ENCODE measurements around the gene IFNGR2.
A peak's percentile ranks its signal among the peaks of the same experiment; 100 is the strongest.
"Not testable (repeated sequence)": the region's sequence is repeated elsewhere in the genome, so short reads cannot be mapped to it uniquely, and the experiment has no call there.

IFNGR2 gene

DNA sequence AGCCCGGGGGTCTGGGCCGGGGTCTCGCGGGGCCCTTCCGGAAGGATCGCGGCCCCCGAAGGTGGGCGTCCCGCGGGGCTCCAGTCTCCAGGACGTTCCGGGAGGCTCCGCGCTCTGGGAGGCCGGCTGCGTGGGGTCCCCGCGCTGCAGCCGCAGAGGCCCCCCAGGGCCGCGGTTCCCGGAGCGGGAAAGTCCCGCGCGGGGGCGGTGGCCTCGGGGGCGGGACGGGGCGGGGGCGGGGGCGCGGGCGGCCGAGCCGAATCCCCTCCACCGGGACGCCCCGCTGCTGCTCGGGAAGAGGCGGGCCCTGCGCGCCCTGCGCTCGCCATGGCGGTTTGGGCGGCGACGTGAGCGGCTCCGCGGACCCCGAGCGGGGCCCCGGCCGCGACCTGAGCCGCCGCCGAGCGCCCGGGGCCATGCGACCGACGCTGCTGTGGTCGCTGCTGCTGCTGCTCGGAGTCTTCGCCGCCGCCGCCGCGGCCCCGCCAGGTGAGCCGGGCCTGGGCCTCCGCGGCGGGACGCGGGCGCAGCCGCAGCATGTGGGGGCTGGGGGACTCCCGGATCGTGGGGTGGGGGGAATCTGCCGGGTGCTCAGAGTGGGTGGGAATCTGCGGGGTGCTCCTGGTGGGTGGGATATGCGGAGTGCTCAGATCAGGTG lies at the start of gene IFNGR2:
TSS of gene IFNGR2 (plus strand) at position 286 of the 658 bp plus-strand sequence. CDS start at position 417, 131 bp downstream.
- DNase-seq = no peak

DNA sequence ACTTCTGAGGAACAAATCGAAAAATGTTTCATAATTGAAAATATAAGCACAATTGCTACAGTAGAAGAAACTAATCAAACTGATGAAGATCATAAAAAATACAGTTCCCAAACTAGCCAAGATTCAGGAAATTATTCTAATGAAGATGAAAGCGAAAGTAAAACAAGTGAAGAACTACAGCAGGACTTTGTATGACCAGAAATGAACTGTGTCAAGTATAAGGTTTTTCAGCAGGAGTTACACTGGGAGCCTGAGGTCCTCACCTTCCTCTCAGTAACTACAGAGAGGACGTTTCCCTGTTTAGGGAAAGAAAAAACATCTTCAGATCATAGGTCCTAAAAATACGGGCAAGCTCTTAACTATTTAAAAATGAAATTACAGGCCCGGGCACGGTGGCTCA lies 47.9 kb upstream of the IFNGR2 start:
- no peak for DNase-seq

- no peak for DNase-seq
Measured at GRCh38 chr21:33355996-33356395, 47.2 kb upstream of the IFNGR2 start.

DNA sequence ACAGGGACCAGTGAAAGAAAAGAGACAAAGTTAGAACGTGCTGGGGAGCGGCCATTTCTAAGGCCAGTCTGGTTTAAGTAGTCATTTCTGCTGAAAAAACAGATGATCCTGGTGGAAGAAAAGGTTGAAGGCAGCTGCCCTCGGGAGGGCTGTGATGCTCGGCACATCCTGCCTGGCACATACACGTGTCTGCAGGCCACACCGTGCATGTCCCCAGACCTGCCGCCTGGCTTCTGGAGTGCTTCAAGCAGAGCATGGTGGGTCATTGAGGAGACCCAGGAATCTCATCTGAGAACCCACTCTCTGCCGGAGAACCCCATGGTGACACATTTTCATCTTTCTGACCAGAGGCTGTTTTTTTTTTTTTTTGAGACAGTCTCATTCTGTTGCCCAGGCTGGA lies 46.0 kb upstream of the IFNGR2 start:
- no peak for DNase-seq

- no peak for DNase-seq
Measured at GRCh38 chr21:33359446-33359845, 43.8 kb upstream of the IFNGR2 start.

DNA sequence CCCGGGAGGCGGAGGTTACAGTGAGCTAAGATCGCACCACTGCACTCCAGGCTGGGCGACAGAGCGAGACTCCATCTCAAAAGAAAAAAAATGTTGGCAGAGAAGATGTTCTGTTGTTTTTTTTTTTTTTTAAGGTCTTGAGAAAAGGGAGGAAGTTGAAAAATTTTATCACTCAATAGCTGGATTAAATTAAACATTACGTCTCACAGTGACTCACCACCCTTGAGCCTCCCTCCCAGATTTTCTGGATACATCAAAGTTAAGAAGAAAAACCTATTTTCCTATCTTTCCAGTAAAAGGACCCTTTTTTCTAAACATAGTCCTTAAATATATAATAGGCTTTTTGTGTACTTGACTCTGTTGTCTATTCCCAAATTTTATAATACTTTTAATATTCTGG lies 42.9 kb upstream of the IFNGR2 start:
- peak; percentile 16 for DNase-seq

DNA sequence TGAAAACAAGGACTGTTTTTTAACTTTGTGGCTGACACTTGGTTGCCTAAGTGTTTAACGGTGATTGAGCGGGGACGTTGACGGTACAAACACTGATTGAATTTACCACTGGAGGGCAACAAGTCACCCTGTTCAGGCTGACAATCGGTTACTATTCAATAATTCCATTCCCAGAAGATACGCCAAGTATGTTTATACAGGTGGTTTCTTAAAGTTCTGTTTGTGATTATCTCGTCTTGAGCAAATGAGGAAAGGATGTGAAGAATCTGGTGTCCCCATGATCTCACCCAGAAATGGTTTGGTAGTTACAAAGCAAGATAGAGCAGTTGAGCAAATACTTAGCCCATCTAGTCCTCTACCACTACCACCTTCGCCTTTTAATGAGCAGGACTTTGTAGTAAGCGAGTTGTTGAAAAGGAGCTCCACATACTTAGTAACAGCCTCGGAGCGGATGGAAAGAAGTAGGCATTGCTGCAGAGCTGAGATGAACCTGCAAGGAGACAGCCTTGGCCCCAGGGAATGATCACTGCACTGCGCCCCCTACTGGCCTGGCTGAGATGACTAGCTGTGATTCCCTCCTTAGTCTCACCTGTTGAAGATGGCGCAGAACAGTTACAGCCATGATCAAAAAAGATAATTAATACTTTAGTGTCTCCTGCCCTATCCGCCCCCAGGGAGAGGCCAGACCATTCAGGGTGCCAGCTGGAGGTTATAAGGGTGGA lies 42.2 kb upstream of the IFNGR2 start:
- DNase-seq = peak; percentile 83

DNA sequence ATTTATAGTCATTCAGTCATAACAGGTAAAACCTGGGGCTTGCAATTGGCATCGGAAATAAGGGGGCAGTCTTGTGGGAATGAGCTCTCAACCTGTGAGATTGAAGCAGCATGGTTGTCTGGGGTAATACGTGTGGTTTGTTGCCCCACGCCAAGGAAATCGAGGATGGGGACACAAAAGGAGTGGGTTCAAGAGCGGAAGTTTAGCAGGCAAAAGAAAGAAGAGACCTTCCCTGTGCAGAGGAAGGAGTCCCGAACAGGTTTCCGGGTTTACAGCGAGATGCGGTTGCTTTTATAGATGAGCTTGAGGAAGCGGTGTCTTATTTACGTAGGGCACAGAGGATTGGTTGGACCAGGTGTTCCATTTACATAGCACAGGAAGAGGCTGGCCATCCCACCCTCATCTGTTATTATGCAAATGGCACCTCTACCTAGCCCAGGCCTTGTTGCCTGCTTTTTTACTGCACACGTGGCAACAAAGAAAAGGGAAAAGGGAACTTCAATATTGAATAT lies 41.1 kb upstream of the IFNGR2 start:
- DNase-seq = peak; percentile 41

- not testable (repeated sequence) for DNase-seq
Measured at GRCh38 chr21:33363911-33364609, 39.2 kb upstream of the IFNGR2 start.

- no peak for DNase-seq
Measured at GRCh38 chr21:33364830-33365229, 38.4 kb upstream of the IFNGR2 start.

GRCh38 chr21:33367309-33367973 lies 35.8 kb upstream of the IFNGR2 start:
- DNase-seq = peak; percentile 49

GRCh38 chr21:33368124-33368523 lies 35.1 kb upstream of the IFNGR2 start:
- no peak for DNase-seq

DNA sequence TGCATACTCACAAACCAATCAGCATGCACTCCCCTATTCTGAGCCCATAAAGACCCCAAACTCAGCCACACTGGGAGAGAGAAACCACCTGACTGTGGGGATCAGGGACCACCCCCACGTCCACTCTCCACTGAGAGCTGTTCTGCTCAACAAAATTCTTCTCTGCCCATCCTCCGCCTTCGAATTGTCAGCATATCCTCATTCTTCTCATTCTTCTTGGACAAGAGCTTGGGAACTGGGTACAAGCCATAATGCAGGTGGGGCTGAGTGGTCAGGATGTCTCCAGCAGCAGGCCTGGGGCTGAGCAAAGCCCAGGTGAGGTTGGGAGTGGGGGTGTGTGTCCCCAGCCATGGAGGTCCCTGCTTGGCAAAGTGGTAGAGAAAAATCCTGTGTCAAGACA lies 34.6 kb upstream of the IFNGR2 start:
- DNase-seq = no peak

DNA sequence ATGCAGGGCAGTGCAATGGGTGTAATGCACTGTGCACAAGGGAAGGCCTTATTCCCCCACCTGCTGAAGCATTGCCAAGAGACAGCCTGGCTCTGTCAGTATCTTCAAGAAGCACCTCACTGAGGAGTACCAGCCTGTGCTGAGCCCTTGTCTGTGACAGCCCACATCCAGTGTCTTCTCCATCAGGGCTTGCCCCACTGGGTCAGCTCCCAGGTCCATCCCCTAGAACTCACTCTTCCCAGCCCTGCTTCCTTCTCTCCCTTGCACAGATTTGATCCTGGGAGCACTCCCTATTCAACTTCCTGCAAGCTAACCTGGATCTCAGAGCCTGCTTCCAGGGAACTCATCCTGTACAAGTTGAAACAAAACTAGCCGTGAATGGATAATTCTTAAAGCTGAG lies 33.6 kb upstream of the IFNGR2 start:
- no peak for DNase-seq

DNA sequence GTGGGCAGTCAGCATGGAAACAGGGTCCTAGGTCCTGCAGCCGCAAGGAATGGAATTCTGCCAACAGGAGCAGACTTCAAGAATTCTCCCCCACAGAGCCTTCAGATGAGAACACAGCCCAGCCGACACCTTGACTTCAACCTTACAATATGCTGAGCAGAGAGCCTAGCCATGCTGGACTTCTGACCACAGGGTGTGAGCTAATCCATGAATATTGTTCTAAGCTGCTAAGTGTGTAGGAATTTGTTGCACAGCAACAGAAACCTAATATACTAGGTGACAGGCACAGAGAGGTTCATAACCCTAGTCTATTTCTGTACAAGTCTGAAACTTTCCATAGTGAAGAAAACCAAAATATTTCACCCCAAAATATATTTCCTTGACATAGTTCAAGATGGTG lies 32.9 kb upstream of the IFNGR2 start:
- DNase-seq = no peak

DNA sequence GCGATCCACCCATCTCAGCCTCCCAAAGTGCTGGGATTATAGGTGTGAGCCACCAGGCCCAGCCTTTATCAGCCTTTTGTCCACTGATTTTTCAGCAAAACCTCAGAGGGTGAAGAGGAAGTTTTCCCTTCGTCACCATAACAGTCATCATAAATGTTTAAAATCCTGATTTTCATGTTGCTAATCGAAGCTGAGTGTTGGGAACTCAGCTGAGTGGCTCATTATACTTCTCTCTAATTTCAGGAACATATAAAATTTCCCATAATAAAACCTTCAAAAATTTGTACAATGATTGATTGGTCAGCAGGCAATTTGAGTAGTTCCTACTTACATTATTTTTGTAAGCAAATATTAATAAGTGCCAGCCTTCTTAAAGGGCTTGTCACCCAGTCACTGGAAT lies 31.8 kb upstream of the IFNGR2 start:
- DNase-seq = no peak

DNA sequence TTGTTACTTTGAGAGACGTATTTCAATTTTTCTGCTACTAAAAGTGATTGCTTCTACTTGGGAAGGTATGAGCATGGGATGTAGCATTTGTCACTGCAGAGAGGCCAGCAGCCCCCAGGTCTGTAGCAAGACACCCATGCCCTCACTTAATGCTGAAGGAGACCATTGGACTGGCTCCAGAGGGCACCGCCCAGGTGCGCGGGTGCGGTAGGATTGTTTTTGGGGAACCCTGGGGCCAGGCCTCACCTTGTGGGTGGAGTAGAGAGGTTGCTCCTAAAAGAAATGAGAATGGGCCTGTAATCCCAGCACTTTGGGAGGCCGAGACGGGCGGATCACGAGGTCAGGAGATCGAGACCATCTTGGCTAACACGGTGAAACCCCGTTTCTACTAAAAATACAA lies 30.6 kb upstream of the IFNGR2 start:
- no peak for DNase-seq

GRCh38 chr21:33373451-33373850 lies 29.8 kb upstream of the IFNGR2 start:
- no peak for DNase-seq

DNA sequence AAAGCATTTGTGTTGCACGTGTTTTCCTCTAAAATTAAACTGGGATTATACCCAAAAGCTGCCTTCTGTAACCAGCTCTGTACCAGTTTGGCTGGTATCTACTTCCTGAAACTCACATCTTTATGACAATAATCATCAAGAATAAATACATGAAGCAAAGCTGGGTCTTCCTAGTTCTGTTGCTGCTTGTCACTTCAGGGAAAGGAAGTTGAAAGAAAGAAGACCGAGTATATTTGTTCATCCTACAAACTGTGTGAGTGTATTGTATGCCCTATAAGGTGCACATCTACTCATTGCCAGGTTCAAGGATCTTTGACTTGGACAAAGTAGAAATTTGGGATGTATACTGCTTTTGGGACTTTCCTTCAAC lies 29.1 kb upstream of the IFNGR2 start:
- no peak for DNase-seq

- DNase-seq = peak; percentile 70
Measured at GRCh38 chr21:33374450-33375096, 28.6 kb upstream of the IFNGR2 start.

GRCh38 chr21:33375101-33375644 lies 28.0 kb upstream of the IFNGR2 start:
- no peak for DNase-seq

DNA sequence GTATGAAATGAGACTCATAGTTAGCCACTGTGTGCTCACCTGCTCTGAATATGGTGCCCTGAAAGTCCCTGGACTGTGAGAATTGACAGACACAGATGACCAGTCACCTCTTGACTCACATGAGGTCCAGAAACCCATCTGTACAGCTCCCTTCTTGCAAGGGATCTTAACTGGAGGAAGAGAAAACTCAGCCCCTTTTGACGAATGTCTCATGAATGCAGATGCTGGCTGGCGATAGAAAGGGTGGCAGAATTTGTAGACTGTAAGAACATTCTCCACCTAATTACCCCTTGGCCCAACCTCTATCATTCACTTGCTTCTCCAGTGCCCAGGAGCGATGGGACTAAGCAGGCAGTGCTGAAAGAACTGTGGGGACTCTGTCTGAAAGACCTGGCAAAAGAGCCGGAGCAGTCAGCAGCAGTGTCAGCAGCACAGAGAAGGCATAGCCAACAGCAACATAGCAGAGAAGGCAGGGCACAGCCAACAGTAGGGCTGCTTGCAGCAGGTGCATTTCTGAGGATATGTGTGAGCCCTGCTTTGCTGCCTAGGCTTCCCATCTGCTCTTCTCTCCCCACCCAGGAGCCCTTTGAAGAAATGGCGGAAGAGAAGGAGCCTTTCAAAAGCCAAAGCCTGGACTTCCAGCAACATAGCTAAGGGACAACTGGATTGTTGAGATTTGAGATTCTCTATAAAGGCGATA lies 25.8 kb upstream of the IFNGR2 start:
- no peak for DNase-seq

Measured in NCI-H2171 treated with DMSO at 0.1 percent for 48 hours (cell line).